AG09319 (cell line): Measurements from ENCODE around the gene TSKU.
"Not testable (repeated sequence)": the region's sequence is repeated elsewhere in the genome, so short reads cannot be mapped to it uniquely, and the experiment has no call there.

Source experiments
- DNase-seq: peaks from one replicate; pipeline ENCODE4 v3.0.0-alpha.2; 2010; ENCODE audit warnings: low read depth; ENCODE audit errors: extremely low read depth
- CTCF ChIP-seq: IDR thresholded peaks from 2 replicates; pipeline ENCODE4 v1.5.1; 2011; ENCODE audit warnings: low read depth, mild to moderate bottlenecking, inconsistent platforms, low read length, moderate library complexity

The TSKU gene

GRCh38 chr11:76786016-76786415 is 2.9 kb downstream of the TSKU start:
- TF ChIP-seq CTCF = no peak
- DNase-seq = no peak

- DNase-seq = no peak
- TF ChIP-seq CTCF = no peak
Observed at GRCh38 chr11:76786441-76787014, 3.4 kb downstream of the TSKU start.

DNA sequence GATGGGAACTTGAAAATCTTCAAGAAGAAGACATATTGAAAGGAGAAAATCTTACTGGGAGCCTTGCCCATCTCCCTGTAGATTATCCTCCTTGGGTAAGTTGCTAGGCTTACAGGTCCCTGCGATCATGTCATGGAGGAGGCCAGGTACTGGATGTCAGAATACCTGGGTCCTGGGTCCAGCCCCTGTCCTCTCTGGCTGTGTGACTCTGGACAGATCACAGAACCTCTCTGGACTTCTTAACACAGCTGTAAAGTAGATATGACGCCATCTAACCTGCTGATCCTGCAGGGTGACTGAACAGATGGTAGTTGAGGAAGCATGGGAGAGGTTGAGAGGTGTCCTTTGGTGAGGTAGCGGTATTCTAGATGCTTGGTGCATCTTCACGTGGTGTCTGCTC is 4.1 kb downstream of the TSKU start:
- TF ChIP-seq CTCF = no peak

DNA sequence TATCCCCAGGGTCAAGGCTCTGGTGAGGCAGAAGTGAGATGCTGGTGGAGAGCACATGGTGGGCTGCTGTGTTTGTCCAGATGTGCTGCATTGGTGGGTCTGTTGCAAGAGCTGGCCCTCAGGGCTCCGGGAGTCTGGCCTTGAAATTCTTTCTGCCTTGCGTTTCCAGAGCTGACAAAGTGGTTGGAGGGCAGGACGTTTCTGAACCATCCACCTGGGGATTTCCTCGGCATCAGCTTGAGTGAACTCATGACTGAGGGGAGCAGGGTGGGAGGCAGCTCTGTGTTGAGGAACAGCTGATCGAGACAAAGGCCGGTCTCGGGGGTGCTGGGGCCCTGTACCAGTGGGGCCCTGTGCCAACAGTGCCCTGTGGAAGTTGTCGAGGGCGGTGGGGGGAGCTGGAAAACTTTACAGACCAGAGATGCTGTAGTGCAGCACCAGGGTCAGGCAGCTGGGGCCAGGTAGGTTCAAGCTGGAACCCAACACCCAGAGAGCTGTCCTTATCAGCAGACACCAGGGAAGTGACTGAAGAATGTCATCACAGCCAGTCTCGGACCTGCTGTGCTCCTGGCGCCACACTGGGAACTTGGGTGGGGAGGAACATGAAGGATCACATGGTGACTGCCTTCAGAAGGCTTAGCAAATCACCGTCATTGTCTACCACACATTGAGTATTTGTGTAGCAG is 4.9 kb downstream of the TSKU start:
- DNase-seq = no peak
- no peak for TF ChIP-seq CTCF

More for the DNA sequence above, 4.1 kb downstream of the TSKU start:
- DNase-seq = no peak

- no peak for DNase-seq
- TF ChIP-seq CTCF = no peak
Observed at GRCh38 chr11:76788661-76789442, 5.7 kb downstream of the TSKU start.

DNA sequence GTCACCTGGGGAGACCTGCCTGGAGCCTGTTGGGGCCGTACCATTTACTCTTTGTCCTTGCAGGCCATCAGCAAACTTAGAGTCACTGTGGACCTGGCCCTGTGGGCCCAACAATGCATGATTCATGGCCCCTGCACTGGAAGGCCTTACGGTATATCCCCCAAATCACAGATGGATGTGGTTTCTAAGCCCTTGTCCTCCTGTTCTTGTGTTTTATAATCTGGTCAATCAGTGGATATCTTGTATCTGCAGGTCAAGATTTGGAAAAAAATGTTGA is 6.2 kb downstream of the TSKU start:
- no peak for DNase-seq
- TF ChIP-seq CTCF = no peak

- DNase-seq = no peak
- no peak for TF ChIP-seq CTCF
Observed at GRCh38 chr11:76790251-76790650, 7.1 kb downstream of the TSKU start.

DNA sequence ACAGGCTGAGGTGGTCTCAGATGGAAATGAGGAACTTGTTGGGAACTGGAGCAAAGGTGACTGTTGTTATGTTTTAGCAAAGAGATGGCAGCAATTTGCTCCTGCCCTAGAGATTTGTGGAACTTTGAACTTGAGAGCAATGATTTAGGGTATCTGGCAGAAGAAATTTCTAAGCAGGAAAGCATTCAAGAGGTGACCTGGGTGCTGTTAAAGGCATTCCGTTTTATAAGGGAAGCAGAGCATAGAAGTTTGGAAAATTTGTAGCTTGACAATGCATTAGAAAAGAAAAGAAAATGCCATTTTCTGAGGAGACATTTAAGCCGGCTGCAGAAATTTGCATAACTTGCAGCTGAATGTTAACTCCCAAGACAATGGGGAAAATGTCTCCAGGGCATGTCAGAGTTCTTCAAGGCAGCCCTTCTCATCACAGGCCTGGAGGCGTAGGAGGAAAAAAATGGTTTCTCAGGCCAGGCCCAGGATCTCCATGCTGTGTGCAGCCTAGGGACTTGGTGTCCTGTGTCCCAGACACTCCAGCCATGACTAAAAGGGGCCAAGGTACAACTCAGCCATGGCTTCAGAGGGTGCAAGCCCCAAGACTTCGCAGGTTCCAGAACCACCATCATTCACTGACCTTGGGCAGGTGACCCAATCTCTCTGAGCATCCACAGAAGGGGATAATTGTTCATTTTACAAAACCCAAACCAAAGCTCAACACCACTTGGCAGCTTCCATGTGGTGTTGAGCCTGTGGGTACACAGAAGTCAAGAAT is 8.0 kb downstream of the TSKU start:
- DNase-seq = not testable (repeated sequence)
